Measurements from ENCODE around the gene CTDSP2.
"Not testable (repeated sequence)": the region's sequence is repeated elsewhere in the genome, so short reads cannot be mapped to it uniquely, and the experiment has no call there.

Gene CTDSP2

DNA sequence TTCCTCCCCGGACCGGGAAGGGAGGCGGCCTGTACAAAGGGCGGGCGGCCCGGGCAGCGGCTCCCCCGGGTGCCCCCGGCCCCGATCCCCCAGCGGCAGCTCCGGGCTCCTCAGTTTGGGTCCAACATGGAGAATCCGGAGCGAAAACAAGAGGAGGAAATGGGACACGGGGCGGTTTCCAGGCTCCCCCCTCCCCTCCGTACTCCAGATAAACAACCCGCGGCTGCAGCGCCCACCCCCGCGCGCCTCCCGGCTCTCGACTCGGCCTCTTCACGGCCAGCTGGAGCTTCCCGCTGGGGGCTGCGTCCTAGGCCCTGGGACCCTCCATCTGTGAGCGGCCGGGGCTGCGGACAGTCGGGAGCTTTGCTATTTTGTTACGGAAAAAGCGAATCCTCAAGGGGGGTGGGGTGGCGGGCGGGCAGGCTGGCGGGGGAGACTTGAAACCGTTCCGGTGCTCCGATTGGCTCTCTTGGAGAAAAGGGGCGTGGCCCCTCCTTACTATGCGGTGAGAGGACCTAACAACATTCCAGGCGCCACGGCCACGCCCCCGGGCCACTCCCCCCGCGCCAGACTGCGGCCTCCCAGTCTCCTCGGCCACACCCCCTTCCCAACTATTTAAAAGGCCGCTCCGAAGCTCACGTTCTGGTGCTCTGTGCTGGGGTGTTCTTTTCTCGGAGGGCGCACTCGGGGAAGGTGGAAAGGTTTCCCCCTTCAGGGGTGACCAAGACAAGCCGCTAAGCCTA lies at the start of gene CTDSP2:
TSS of gene CTDSP2 (minus strand) at position 153 of the 743 bp plus-strand sequence. CDS start 294 bp downstream, outside the sequence.
- peaks cover 51% of the 10 kb centered on the region for H3K4me1 Mint-ChIP-seq
- no peaks in the 10 kb centered on the region for H3K9me3 Mint-ChIP-seq
- H3K27me3 Mint-ChIP-seq: peaks cover 4% of the 10 kb centered on the region
- H3K4me3 Mint-ChIP-seq: peak within 1 kb of the TSS; percentile 78
- no peaks in the 10 kb centered on the region for H3K36me3 Mint-ChIP-seq
- peak within 1 kb of the TSS; percentile 87 for H3K27ac Mint-ChIP-seq

DNA sequence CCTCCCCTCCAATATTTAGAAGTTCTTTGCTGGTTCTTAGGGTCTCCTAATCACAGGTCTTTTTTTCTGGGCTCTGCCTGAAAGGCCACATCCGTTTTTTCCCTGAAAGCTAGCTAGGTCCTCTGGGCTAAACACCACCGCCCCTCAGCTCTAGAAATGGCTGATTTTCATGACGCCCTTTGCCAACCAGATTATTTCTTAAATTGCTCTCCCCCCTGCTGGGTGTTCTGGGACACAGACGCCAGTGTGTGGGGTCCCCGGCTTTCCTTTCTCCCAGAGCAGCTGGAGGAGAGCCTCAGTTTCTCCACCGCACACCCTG lies 49.5 kb upstream of the CTDSP2 start:
- Mint-ChIP-seq H3K36me3 (no peaks in the 10 kb centered on the region), H3K4me3 (peak overlapping the region; percentile 80), H3K9me3 (no peaks in the 10 kb centered on the region), H3K27ac (peak overlapping the region; percentile 90), H3K27me3 (no peaks in the 10 kb centered on the region), H3K4me1 (peaks cover 61% of the 10 kb centered on the region)

- H3K27me3 Mint-ChIP-seq: no peaks in the 10 kb centered on the region
- peaks cover 61% of the 10 kb centered on the region for H3K4me1 Mint-ChIP-seq
- H3K36me3 Mint-ChIP-seq: no peaks in the 10 kb centered on the region
- H3K4me3 Mint-ChIP-seq: peak overlapping the region; percentile 80
- H3K9me3 Mint-ChIP-seq: no peaks in the 10 kb centered on the region
- H3K27ac Mint-ChIP-seq: peak overlapping the region; percentile 90
Observed at GRCh38 chr12:57895389-57896114, 49.0 kb upstream of the CTDSP2 start.

GRCh38 chr12:57894399-57895292 lies 48.1 kb upstream of the CTDSP2 start:
- Mint-ChIP-seq H3K36me3 (no peaks in the 10 kb centered on the region), H3K27ac (peak overlapping the region; percentile 71), H3K9me3 (no peaks in the 10 kb centered on the region), H3K27me3 (no peaks in the 10 kb centered on the region), H3K4me3 (peak overlapping the region; percentile 53), H3K4me1 (peaks cover 59% of the 10 kb centered on the region)

DNA sequence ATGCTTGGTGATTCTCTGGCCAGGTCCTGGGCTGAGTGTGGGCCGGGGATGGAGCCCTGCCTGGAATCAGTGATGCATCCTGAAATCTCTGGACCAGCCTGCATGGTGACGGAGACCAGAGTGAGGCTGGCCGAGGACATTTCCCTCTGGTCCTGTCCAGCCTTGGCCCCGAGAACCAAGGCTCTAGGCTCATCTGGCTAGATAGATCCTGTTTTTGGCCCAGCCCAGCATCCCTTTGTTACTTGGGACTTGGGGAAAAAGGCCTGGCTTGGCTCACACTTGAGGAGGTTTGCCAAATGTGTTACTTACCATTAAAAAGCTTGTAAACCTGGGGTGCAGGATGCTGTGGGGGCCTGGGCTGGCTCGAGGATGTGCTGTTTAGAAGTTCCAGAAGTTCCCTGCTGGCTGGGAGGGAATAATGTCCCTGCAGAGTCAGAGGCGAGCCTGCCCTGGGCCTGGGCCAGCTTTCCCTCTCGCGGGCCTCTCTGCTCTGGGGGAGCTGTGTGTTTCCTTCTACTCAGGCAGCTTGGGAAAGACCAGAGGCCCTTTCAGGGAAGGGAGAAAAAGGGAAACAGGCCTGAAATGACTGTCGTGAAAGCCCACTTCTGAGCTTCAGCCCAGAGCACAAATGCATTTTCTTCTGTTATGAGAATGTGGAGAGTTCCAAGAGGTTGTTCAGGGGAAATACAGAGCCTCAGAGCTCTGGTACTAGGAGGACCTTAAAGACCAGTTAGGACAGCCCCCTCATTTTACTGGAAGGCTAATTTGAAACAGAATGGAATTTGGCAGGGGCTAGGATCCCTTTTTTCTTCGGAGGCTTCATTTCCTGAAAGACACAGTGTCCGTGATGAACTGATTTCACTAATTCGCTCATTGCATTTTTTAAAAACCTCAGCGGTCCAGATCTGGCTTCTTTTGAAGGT lies 47.2 kb upstream of the CTDSP2 start:
- no peak overlapping the region for H3K4me3 Mint-ChIP-seq
- peaks cover 49% of the 10 kb centered on the region for H3K4me1 Mint-ChIP-seq
- no peaks in the 10 kb centered on the region for H3K9me3 Mint-ChIP-seq
- H3K27ac Mint-ChIP-seq: no peak overlapping the region
- H3K27me3 Mint-ChIP-seq: no peaks in the 10 kb centered on the region
- no peaks in the 10 kb centered on the region for H3K36me3 Mint-ChIP-seq

DNA sequence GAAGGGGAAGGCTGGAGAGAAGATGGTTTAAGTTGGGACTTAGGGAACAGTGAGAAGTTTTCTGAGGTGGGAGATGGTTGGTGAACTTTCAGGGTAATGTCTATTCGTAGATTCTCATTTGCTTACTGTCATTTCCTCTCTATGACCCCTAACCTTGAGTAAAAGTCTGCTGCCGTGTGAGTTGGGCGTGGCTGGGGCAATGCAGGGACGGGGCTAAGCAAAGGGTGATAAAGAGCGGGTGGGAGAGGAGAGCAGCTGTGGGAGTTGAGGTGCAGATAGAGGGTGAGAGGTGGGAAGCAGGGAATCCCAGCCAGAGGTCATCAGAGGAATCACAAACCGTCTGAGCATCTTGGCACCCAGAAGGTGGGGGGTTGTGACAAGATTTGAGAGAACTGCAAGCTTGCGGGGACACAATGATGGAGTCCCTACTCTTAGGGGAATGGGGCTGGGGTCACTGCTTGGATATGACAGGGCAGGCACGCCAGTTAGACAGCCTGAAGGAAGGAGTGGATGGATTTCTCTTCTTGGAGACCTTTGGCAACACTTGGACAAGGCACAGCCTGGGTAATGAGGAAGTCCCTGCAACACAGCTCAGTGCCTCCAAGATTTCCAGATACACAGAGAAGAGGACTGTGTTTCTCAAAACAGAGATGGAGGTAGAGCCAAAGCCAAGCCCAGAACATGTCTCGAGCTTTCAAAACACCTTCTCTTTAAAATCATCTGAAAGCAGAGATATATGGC lies 45.9 kb upstream of the CTDSP2 start:
- Mint-ChIP-seq H3K4me3 (no peak overlapping the region), H3K9me3 (no peaks in the 10 kb centered on the region), H3K36me3 (no peaks in the 10 kb centered on the region), H3K27ac (no peak overlapping the region), H3K4me1 (peaks cover 46% of the 10 kb centered on the region), H3K27me3 (no peaks in the 10 kb centered on the region)

- no peaks in the 10 kb centered on the region for H3K27me3 Mint-ChIP-seq
- no peak overlapping the region for H3K4me3 Mint-ChIP-seq
- H3K27ac Mint-ChIP-seq: no peak overlapping the region
- H3K4me1 Mint-ChIP-seq: peaks cover 39% of the 10 kb centered on the region
- H3K9me3 Mint-ChIP-seq: no peaks in the 10 kb centered on the region
- H3K36me3 Mint-ChIP-seq: no peaks in the 10 kb centered on the region
Observed at GRCh38 chr12:57891542-57892228, 45.2 kb upstream of the CTDSP2 start.

GRCh38 chr12:57890191-57891115 lies 43.9 kb upstream of the CTDSP2 start:
- H3K36me3 Mint-ChIP-seq: no peaks in the 10 kb centered on the region
- peaks cover 29% of the 10 kb centered on the region for H3K4me1 Mint-ChIP-seq
- no peak overlapping the region for H3K27ac Mint-ChIP-seq
- H3K4me3 Mint-ChIP-seq: no peak overlapping the region
- H3K9me3 Mint-ChIP-seq: no peaks in the 10 kb centered on the region
- no peaks in the 10 kb centered on the region for H3K27me3 Mint-ChIP-seq

DNA sequence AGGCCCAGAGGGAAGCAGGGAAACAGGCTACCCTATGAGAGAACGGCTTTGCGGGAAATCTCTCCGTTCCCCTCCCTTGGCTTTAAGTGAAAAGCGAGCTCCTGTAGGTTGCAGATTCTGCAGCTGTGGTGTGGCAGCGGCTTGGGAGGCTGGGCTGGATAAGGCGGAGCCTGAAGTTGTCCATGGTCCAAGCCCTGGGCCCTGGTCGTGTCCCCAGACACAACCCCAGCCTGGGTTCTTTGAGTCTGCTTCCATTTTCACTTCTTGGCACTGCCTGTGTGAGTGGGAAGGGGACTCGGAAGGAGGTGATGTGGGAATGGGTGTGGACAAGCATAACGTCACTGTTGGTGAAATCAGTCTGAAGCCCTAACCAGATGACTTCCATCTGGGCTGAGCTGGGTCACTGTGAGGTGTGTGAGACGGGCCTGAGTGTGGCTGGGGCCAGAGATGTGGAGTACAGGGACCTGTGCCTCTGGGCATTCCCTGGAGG lies 43.0 kb upstream of the CTDSP2 start:
- H3K4me1 Mint-ChIP-seq: peaks cover 20% of the 10 kb centered on the region
- H3K4me3 Mint-ChIP-seq: no peak overlapping the region
- H3K27me3 Mint-ChIP-seq: no peaks in the 10 kb centered on the region

DNA sequence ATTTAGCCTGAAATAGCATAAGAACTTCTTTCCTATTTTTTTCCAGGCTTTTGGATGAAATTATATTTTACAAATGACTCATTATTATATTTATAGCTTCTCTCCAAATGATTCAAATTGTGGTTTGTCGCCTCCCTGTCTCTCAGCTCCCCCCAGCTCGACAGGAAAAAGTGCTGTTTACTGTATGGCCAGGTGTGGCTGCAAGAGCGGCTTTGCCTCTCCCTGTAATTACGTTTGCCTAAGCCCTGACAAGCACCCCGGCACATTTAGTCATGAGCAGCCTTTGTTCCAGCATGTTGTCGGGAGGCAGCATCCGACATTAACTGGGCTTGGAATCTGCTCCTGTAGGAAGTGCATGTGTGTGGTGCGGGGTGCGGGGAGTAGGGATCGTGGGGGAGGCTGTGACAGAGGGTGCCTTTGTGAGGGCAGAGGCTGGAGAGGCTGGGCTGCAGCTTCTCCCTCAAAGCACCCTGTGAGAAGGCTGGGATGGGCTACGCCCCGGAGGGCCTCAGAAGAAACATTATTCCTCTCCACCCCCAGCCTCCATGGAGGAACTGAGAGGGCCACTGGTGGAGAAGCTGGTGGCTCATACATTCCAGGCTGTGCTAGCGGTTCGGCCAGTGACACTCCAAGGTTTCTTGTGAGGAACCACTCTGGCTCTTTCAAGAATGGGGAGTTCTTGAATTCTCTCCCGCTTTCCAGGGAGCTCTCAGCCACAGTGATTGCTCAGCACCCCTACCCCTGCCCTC lies 42.1 kb upstream of the CTDSP2 start:
- H3K27ac Mint-ChIP-seq: peak overlapping the region; percentile 55
- peak overlapping the region; percentile 30 for H3K4me3 Mint-ChIP-seq
- H3K4me1 Mint-ChIP-seq: peaks cover 10% of the 10 kb centered on the region

More for the DNA sequence above, 43.0 kb upstream of the CTDSP2 start:
- no peak overlapping the region for H3K27ac Mint-ChIP-seq
- H3K9me3 Mint-ChIP-seq: no peaks in the 10 kb centered on the region
- no peaks in the 10 kb centered on the region for H3K36me3 Mint-ChIP-seq

GRCh38 chr12:57887631-57888408 lies 41.3 kb upstream of the CTDSP2 start:
- Mint-ChIP-seq H3K27ac (no peak overlapping the region), H3K4me1 (peaks cover 10% of the 10 kb centered on the region), H3K27me3 (no peaks in the 10 kb centered on the region), H3K36me3 (peaks cover 4% of the 10 kb centered on the region), H3K4me3 (no peak overlapping the region), H3K9me3 (peaks cover 7% of the 10 kb centered on the region)

More for the DNA sequence above, 42.1 kb upstream of the CTDSP2 start:
- H3K27me3 Mint-ChIP-seq: no peaks in the 10 kb centered on the region
- H3K9me3 Mint-ChIP-seq: peaks cover 2% of the 10 kb centered on the region
- peaks cover 3% of the 10 kb centered on the region for H3K36me3 Mint-ChIP-seq

DNA sequence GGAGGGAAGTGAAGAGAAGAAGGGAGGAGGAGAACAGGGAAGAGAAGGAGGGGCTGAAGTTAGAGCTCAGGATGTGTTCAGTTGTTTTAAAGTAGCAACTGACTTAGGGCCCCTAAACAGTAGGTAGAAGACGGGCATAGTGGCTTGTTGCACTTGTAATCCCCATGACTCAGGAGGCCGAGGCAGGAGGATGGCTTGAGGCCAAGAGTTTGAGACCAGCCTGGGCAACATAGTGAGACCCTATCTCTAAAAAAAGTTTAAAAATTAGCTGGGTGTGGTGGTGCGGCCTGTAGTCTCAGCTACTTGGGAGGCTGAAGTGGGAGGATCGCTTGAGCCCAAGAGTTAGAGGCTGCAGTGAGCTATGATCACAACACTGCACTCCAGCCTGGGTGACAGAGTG lies 40.4 kb upstream of the CTDSP2 start:
- not testable (repeated sequence) for H3K9me3 Mint-ChIP-seq, H3K36me3 Mint-ChIP-seq, H3K27ac Mint-ChIP-seq, H3K27me3 Mint-ChIP-seq, H3K4me3 Mint-ChIP-seq, H3K4me1 Mint-ChIP-seq

Data from activated naive CD4-positive, alpha-beta T cell treated with anti-CD3 and anti-CD28 coated beads, Interleukin-2, amount 50 U/mL, for 24 hours (primary cell).